Loucy (cell line): ENCODE measurements around the gene CELF2.

Experiments used
- EZH2phosphoT487 ChIP-seq: fragments of 200-600 bp; IDR thresholded peaks from 2 replicates; pipeline ENCODE4 v1.6.1; 2018; ENCODE audit warnings: antibody characterized with exemption, mild to moderate bottlenecking, moderate library complexity, borderline replicate concordance
- TF ChIP-seq, protein P1 (sequence below): fragments of 200-600 bp; sonication (generic); conservative IDR thresholded peaks from 2 replicates; pipeline ENCODE4 v1.5.1; 2014; ENCODE audit warnings: mild to moderate bottlenecking, antibody characterized with exemption, low read length

GRCh38 chr10:11093771-11094736 lies 76.4 kb downstream of the CELF2 start:
- TF ChIP-seq, protein P1, sequence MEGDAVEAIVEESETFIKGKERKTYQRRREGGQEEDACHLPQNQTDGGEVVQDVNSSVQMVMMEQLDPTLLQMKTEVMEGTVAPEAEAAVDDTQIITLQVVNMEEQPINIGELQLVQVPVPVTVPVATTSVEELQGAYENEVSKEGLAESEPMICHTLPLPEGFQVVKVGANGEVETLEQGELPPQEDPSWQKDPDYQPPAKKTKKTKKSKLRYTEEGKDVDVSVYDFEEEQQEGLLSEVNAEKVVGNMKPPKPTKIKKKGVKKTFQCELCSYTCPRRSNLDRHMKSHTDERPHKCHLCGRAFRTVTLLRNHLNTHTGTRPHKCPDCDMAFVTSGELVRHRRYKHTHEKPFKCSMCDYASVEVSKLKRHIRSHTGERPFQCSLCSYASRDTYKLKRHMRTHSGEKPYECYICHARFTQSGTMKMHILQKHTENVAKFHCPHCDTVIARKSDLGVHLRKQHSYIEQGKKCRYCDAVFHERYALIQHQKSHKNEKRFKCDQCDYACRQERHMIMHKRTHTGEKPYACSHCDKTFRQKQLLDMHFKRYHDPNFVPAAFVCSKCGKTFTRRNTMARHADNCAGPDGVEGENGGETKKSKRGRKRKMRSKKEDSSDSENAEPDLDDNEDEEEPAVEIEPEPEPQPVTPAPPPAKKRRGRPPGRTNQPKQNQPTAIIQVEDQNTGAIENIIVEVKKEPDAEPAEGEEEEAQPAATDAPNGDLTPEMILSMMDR, result no peak
- TF ChIP-seq EZH2phosphoT487, result no peak
